Immature natural killer cell (primary cell): Measurements from ENCODE around the gene EHD3. TPM values are rescaled to one million over a fixed set of nuclear protein-coding genes. Genes with fewer than 3 reads are reported as not detected.
A peak's percentile ranks its signal among the peaks of the same experiment; 100 is the strongest.

ENCODE experiments used
- DNase-seq, 3 donors: peaks; one replicate each; pipeline ENCODE4 v3.0.0; 2022; ENCODE audit warnings: mixed read lengths in 1 of 3
- H3K27ac Mint-ChIP-seq, 6 donors: one replicate each; pipeline ENCODE4 v1.8.0; 2020; ENCODE audit warnings: mixed read lengths in 6 of 6, mild to moderate bottlenecking in 5 of 6, inconsistent platforms in 4 of 6, moderate library complexity in 3 of 6
- H3K27me3 Mint-ChIP-seq, 3 donors: one replicate each; pipeline ENCODE4 v1.8.0; 2020 to 2021; ENCODE audit warnings: low read depth in 3 of 3, mild to moderate bottlenecking in 3 of 3, mixed read lengths in 3 of 3, moderate library complexity in 3 of 3, inconsistent platforms in 1 of 3
- H3K36me3 Mint-ChIP-seq, 3 donors: one replicate each; pipeline ENCODE4 v1.8.0; 2020; ENCODE audit warnings: mixed read lengths in 3 of 3, inconsistent platforms in 2 of 3, mild to moderate bottlenecking in 2 of 3
- H3K4me1 Mint-ChIP-seq, 2 donors: one replicate each; pipeline ENCODE4 v1.8.0; 2020; ENCODE audit warnings: inconsistent platforms in 2 of 2, mild to moderate bottlenecking in 2 of 2, mixed read lengths in 2 of 2, moderate library complexity in 1 of 2
- H3K4me3 Mint-ChIP-seq, 5 donors: one replicate each; pipeline ENCODE4 v1.8.0; 2020; ENCODE audit warnings: mild to moderate bottlenecking in 5 of 5, mixed read lengths in 5 of 5, inconsistent platforms in 3 of 5, moderate library complexity in 3 of 5
- H3K9me3 Mint-ChIP-seq, 6 donors: one replicate each; pipeline ENCODE4 v1.8.0; 2020; ENCODE audit warnings: mild to moderate bottlenecking in 6 of 6, mixed read lengths in 6 of 6, inconsistent platforms in 4 of 6, moderate library complexity in 3 of 6
- polyA plus RNA-seq, 3 donors: library from polyadenylated mRNA; unstranded; fragments of 300-500 nt; fragmentation: Illumina TruSeq; gene quantifications; one replicate each; pipeline ENCODE4 v1.2.3, GENCODE V29; 2021

Gene EHD3
- polyA plus RNA-seq, 3 donors from 2014 or later = 3.6 to 4.9 (median 3.7) TPM

DNA sequence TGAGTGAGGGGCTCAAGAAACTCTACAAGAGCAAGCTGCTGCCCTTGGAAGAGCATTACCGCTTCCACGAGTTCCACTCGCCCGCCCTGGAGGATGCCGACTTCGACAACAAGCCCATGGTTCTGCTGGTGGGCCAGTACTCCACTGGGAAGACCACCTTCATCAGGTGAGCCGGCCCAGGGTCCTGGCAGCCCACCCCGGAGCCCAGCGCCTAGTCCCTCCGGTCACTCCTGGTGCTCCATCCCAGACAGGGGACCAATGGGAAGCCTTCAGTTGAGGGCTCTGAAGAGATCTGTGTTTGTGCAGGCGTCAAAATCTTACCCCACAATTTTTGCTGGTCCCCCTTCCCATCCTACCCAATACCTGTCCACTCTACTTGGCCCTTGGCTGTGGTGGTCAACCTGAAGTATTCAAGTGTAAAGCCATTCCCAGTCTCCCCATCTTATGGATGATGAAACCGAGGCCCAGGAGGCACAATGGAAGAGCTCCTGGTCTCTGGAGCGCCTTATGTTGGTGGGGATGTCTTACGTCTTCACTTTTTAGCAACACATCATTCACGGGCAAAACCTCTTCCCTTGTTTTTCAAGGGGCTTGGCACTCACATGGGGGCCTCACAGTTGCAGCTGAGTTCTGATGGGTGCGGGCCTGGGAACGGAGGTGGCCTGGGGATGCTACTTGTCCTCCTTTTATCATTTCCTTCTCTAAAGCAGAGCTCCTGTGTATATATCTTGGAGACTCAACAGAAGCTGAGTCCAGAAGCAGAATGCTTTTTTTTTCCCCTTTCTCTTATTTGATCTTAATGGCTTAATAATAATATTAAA, 941 bp downstream of the EHD3 start:
- Mint-ChIP-seq H3K4me3 (peak overlapping the region; percentile 74 to 81 (median 79)), H3K36me3 (peaks cover 0 to 3% (median 0%) of the 10 kb centered on the region in 3 donors), H3K4me1 (peaks cover 19 to 26% of the 10 kb centered on the region in 2 donors), H3K27ac (peak overlapping the region in 4 of 6 donors; percentile 28 to 73 (median 50)), H3K27me3 (peaks cover 0 to 4% (median 2%) of the 10 kb centered on the region in 3 donors), H3K9me3 (no peaks in the 10 kb centered on the region)
- no peak for DNase-seq

DNA sequence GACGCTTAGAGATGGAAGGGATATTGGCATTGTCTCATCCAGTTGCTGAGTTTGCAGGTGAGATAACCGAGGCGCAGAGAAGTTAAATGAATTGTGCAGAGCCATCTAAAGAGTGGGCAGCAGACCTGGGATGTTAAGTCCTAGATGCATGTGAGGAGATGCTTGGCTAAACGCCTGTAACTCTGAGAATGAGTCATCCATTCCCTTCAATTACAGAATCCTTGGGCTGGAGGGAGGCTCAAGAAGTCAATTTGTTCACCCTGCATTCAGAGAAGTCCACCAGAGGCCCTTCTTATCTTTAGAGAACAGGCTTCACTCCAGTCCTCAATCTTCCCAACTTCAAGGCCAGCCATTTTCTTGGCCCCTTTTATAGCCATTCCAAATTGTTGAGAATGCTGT, 1.6 kb downstream of the EHD3 start:
- Mint-ChIP-seq H3K36me3 (peaks cover 0 to 3% (median 0%) of the 10 kb centered on the region in 3 donors), H3K4me3 (peak overlapping the region; percentile 74 to 81 (median 79)), H3K9me3 (no peaks in the 10 kb centered on the region), H3K27me3 (peaks cover 0 to 4% (median 2%) of the 10 kb centered on the region in 3 donors), H3K27ac (peak overlapping the region in 4 of 6 donors; percentile 15 to 73 (median 50)), H3K4me1 (peaks cover 19 to 26% of the 10 kb centered on the region in 2 donors)
- no peak for DNase-seq

DNA sequence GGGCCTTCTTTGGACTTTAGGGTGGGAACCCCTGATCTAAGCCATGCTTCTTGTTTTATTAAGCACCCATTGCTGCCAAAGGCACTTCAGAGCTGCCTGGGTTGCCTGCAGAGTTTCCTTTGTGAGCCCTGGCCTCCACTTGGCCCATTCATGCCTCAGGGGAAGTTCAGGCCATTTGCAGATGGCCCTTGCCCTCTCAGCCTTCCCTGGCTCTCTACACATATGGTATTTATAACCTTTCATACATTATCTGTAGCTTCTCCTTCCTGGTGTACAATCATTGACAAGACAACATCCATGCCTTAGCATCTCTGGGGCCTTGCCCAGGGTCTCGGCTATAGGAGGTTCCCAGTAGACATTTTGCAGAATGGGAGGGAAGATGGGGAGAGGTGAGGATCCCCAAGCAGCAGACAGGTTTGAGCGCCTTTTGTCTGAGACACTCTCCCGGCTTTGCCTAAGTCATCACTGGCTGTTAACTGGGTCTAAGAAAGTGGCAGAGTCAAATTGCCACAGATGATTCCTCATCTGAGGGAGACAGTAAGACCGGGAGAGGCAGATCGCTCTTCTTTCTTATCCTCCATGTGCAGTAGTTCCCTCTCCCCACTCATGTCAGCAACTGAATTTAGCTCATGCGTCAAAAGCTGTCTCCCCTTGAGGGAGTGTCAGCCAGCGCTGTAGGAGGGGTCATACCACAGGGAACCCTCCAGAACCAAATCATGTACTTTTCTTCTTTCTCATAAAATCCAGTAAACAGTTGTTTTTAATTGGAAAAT, 2.7 kb downstream of the EHD3 start:
- H3K27ac Mint-ChIP-seq = no peak overlapping the region
- no peak for DNase-seq
- H3K4me1 Mint-ChIP-seq = peaks cover 19 to 26% of the 10 kb centered on the region in 2 donors
- H3K36me3 Mint-ChIP-seq = peaks cover 0 to 3% (median 3%) of the 10 kb centered on the region in 3 donors
- H3K4me3 Mint-ChIP-seq = peak overlapping the region in 1 of 5 donors; percentile 25
- peaks cover 0 to 4% (median 2%) of the 10 kb centered on the region in 3 donors for H3K27me3 Mint-ChIP-seq
- H3K9me3 Mint-ChIP-seq = no peaks in the 10 kb centered on the region

DNA sequence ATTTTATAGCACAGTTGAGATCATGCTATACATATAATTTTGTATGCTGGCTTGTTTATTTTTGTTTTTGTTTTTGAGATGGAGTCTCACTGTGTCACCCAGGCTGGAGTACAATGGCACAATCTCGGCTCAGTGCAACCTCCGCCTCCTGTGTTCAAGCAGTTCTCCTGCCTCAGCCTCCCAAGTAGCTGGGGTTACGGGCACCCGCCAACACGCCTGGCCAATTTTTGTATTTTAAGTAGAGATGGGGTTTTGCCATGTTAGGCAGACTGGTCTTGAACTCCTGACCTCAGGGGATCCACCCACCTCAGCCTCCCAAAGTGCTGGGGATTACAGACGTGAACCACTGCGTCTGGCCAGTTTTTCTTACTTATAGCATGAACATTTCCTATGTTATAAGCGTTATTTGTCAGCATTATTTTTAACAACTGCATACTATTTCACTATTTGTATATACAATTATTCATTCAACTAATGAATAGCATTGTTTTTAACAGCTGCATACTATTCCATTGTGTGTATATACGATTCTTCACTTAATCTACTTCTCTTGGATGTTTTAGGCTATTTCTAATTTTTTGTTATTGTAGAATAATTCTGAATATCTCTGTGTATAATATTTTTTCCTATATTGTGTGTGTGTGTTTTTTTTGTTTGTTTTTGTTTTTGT, 3.5 kb downstream of the EHD3 start:
- Mint-ChIP-seq H3K27ac (no peak overlapping the region), H3K36me3 (peaks cover 0 to 3% (median 3%) of the 10 kb centered on the region in 3 donors), H3K4me3 (no peak overlapping the region), H3K9me3 (no peaks in the 10 kb centered on the region), H3K4me1 (peaks cover 19 to 26% of the 10 kb centered on the region in 2 donors), H3K27me3 (peaks cover 0 to 4% (median 2%) of the 10 kb centered on the region in 3 donors)
- no peak for DNase-seq

DNA sequence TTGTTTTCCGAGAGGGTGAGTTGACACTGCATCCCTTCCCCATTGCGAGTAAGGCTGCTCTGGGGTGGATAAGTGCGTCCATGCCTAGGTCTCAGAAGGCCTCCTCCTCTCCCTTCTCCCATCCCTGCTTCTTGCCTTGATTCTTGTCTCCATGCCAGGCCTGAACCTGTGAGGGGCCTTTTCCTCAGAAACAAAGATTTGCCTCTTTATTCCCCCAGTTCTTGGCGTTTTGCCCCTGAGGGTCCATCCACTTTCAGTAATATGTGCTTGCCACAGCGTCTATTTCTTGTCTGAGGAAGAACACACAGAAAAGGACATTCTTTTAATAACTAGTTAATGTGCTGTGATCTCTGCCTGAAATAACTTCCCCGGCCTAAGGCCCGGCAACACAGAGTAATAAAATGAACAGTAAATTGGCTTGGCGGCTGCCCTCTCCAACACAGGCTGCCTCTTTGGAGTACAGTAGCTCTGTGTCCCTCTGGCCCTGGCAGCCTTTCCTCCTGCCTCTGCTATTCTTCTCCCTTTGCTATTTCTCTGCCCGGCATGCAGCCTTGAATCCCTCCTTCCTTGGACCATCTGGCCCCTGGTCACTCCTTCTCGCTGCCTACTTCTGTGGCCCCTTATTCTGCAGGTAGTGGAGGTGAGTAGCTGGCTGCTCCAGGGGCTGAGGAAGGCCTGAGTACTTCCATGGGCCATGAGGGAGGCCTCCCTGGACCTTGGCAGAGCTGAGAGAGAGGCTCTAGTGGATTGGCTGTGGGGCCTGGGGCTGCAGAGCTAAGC, 4.4 kb downstream of the EHD3 start:
- no peak overlapping the region for H3K27ac Mint-ChIP-seq
- no peak overlapping the region for H3K4me3 Mint-ChIP-seq
- no peak for DNase-seq
- peaks cover 17 to 26% of the 10 kb centered on the region in 2 donors for H3K4me1 Mint-ChIP-seq
- H3K9me3 Mint-ChIP-seq = no peaks in the 10 kb centered on the region
- H3K36me3 Mint-ChIP-seq = peaks cover 0 to 3% (median 3%) of the 10 kb centered on the region in 3 donors
- H3K27me3 Mint-ChIP-seq = peaks cover 0 to 2% (median 1%) of the 10 kb centered on the region in 3 donors

DNA sequence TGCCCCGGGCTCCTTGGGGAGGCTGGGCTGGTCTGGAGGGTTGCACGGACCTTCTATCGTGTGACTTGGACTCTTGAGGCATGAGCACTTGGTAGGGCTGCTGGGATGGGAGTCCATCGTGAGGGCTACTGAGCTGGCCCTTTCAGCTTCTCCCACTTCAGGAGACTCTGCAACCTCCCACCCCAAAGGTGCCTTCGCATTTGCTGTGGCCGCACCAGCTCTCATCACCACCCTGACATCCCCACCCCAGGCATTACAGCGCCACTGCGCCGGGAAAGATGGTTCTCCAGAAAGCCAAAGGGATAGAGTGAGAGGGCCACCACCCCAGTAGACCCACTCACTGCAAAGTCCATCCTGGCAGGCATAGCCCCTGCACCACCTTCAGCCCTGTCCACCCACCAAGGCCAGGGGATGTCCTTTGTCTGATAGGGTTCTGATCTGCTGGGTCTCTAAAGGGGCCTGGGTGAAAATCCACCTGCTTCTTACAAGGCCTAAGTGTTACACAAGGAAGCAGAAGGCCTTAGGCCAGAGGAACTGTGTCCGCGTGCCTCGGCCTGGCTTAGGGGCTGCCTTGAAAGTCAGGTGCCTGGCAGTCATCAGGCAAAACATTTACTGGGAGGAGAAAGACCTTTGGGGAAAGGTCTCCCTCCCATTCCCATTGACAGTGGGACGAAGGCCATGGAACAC, 5.1 kb downstream of the EHD3 start:
- Mint-ChIP-seq H3K27me3 (peaks cover 0 to 2% (median 1%) of the 10 kb centered on the region in 3 donors), H3K27ac (no peak overlapping the region), H3K36me3 (peaks cover 3 to 4% (median 3%) of the 10 kb centered on the region in 3 donors), H3K9me3 (no peaks in the 10 kb centered on the region), H3K4me1 (peaks cover 10 to 20% of the 10 kb centered on the region in 2 donors), H3K4me3 (no peak overlapping the region)
- DNase-seq = no peak

DNA sequence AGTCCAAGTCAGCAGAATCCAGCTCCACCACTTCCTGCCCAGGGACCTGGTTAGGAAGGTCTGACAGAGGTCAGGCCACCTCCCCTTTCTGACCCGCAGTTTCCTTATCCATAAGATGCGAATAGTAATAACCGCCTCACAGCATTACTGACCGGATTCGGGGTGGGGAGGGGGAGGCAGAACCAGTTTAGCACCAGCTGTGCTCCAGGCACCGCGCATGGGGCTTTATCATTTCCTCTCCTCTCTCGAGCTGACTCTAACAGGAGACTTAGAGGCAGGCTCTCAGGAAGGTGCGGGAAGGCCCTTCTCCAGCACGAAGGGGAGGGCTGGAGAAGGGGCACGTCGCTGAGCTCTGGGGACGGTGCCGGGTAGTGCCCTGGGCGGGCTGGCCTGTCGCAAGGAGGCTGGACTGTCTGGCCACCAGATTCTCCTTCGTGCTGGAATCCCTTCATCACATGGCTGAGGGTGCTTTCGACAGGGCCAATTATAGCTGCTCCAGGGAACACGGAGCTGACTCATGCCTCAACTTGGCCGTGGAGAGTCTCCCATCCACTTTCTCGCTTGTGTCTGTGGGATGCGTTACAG, 5.7 kb downstream of the EHD3 start:
- peaks cover 10 to 18% of the 10 kb centered on the region in 2 donors for H3K4me1 Mint-ChIP-seq
- peaks cover 0 to 2% (median 1%) of the 10 kb centered on the region in 3 donors for H3K27me3 Mint-ChIP-seq
- no peak for DNase-seq
- H3K36me3 Mint-ChIP-seq = peaks cover 3 to 6% (median 5%) of the 10 kb centered on the region in 3 donors
- no peak overlapping the region for H3K4me3 Mint-ChIP-seq
- H3K9me3 Mint-ChIP-seq = no peaks in the 10 kb centered on the region
- no peak overlapping the region for H3K27ac Mint-ChIP-seq

DNA sequence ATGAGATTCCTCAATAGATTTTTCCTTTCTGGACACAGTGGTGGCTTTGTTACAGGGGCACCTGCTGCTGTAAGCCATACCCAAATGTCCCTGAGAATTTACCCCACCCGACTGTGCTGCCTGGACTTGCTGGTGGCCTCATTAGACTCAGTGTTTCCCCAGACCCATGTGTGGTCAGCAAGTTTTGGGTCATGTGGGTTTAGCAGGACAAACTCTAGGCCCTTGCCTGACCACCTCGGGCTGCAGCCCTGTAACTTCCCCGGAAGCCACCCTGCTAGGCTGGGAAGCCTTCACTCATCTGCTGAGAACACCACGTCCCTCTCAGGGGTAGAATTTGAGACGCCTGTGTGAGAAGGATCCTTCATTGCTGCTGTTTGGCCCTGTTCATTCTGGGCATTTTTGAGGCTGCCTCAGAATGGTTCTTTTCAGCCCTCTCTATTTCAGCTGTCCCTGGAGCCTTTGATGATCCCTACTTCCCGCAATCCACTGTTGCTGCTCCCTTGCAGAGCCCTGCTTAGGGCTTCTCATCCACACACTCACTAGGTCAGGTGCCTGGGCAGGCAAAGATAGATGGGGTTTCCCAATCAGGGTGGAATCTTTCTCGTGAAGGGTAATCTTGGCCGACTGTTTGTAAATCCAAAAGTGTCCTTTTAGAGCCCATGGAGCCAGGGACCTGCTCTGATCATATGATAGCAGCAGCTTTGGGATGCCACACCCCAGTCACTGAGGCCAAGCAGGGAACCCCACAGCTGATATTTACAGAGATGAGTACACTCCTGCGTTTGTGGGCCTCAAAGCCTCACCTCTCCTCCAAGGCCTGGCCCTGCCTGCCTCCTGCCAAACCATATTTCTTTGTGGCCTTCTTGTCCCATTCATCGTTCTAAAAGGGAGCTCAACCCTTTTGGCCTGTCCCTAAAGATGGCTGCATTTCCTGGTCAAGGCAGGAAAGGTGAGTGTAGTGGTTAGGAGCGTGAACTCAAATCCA, 6.7 kb downstream of the EHD3 start:
- H3K36me3 Mint-ChIP-seq = peaks cover 3 to 6% (median 5%) of the 10 kb centered on the region in 3 donors
- H3K9me3 Mint-ChIP-seq = no peaks in the 10 kb centered on the region
- H3K27ac Mint-ChIP-seq = no peak overlapping the region
- H3K4me3 Mint-ChIP-seq = no peak overlapping the region
- H3K4me1 Mint-ChIP-seq = peaks cover 2 to 9% of the 10 kb centered on the region in 2 donors
- no peaks in the 10 kb centered on the region for H3K27me3 Mint-ChIP-seq
- no peak for DNase-seq

DNA sequence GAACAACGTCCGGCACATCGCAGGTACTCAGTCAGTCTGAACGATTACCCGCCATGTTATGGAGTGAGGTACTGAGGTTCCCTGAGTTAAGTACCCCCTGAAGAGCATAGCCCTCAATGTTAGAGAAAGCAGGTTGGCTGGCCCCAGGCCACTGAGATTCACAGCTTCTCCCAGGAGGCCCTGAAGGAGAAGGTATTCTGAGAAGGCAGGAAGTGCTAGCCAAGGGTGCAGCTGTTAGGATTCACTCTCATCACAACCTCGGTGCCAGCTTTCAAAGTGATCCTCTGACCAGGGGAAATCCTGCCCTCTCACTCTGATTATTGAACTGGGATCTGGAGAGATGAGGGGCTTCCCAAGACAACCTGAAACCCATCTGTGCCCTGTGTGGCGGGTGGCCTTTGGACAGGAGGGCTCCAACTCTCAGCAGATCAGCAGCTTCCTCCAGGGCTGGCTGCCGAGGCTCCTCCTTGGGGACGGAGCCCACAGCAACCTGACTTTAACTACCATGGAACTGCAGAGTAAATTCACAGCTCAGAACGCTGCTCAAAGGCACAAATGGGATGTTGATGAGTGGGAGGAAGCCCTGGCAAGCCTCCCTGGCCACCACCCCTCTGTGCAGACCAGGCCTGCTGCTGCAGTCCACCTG, 7.8 kb downstream of the EHD3 start:
- H3K9me3 Mint-ChIP-seq = no peaks in the 10 kb centered on the region
- H3K4me1 Mint-ChIP-seq = no peaks in the 10 kb centered on the region
- H3K4me3 Mint-ChIP-seq = no peak overlapping the region
- peaks cover 0 to 2% (median 0%) of the 10 kb centered on the region in 3 donors for H3K27me3 Mint-ChIP-seq
- H3K36me3 Mint-ChIP-seq = peaks cover 3 to 14% (median 5%) of the 10 kb centered on the region in 3 donors
- no peak for DNase-seq
- no peak overlapping the region for H3K27ac Mint-ChIP-seq

DNA sequence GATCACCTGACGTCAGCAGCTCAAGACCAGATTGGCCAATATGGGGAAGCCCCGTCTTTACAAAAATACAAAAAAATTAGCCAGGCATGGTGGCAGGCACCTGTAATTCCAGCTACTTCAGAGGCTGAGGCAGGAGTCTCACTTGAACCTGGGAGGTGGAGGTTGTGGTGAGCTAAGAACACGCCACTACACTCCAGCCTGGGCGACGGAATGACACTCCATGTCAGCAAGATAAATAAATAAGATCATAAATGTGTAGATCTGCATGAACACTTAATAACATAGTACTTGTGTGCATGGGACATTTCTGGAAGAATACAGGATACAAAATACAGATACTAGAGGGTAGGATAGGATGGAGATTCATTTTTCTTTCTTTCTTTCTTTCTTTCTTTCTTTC, 9.1 kb downstream of the EHD3 start:
- Mint-ChIP-seq H3K36me3 (peaks cover 3 to 18% (median 8%) of the 10 kb centered on the region in 3 donors), H3K27ac (peak overlapping the region in 1 of 6 donors; percentile 33)

DNA sequence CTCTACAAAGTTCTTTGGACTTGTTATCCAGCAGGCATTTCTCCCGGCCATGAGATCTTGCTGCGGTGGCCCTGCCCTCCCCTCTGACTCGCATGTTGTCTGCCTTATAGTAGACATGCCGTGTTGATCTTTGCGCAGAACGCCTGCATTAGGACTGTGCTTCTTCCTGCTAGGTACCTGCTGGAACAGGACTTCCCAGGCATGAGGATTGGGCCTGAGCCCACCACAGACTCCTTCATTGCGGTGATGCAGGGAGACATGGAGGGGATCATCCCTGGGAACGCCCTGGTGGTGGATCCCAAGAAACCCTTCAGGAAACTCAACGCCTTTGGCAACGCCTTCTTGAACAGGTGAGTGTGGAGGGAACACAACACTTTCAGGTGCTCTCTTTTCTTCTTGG, 10.1 kb downstream of the EHD3 start:
- no peaks in the 10 kb centered on the region for H3K9me3 Mint-ChIP-seq
- H3K27me3 Mint-ChIP-seq = peaks cover 0 to 2% (median 2%) of the 10 kb centered on the region in 3 donors
- no peak for DNase-seq
- H3K4me3 Mint-ChIP-seq = no peak overlapping the region
- H3K27ac Mint-ChIP-seq = no peak overlapping the region
- H3K36me3 Mint-ChIP-seq = peaks cover 3 to 18% (median 8%) of the 10 kb centered on the region in 3 donors
- no peaks in the 10 kb centered on the region for H3K4me1 Mint-ChIP-seq

More for the DNA sequence above, 9.1 kb downstream of the EHD3 start:
- DNase-seq = no peak
- H3K27me3 Mint-ChIP-seq = peaks cover 0 to 2% (median 0%) of the 10 kb centered on the region in 3 donors
- H3K4me1 Mint-ChIP-seq = no peaks in the 10 kb centered on the region
- no peak overlapping the region for H3K4me3 Mint-ChIP-seq
- no peaks in the 10 kb centered on the region for H3K9me3 Mint-ChIP-seq
